ENCODE results near the gene GRIK4.
"Not testable (repeated sequence)": the region's sequence is repeated elsewhere in the genome, so short reads cannot be mapped to it uniquely, and the experiment has no call there.

Gene GRIK4

GRCh38 chr11:120974466-120974865, 462.9 kb downstream of the GRIK4 start:
- DNase-seq: no peak

GRCh38 chr11:120974965-120975364, 463.4 kb downstream of the GRIK4 start:
- no peak for DNase-seq

DNA sequence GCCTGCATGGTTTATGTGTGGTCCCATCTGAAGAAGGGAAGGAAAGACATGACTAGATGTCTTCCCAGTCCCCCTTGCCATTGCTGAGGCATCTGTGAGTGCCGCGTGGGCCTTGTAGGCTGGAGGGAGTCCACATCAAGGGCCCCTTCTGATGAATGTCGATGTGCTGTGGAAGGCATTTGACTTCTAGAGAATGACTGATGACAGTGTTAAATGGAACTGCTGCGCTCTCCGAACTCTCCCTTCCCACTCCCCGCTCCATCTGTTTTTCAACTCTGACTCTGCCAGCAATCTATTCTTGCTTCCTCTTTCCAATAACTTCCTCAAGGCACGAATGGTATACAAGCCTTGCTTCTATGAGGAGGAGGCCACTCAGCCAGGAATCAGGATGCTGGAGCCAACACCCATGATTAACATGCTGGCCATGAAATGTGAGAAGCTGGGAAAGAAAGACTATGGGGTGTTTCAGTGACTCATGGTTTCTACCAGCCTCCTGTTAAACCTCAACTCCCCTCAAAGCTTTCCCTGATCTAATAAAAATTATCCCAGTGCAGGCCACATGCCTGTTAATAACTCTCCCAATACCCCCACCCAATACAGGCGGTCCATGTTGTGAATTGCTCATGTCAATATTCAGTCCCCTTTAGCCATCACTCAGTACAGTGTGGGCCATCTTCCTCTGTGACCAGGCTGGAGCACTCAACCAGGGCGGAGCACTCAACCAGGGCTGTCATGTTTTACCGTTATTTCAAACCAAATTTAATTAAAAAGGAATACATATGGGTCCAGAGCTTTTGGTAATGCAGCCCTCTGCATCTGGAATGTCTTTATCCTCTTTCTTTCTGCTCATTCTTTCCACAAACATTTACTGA, 466.0 kb downstream of the GRIK4 start:
- DNase-seq: no peak

GRCh38 chr11:120978701-120979100, 467.2 kb downstream of the GRIK4 start:
- DNase-seq: no peak

- peak; percentile 36 to 43 for DNase-seq
These were observed 474.4 kb downstream of the GRIK4 start for GRCh38 chr11:120985718-120986569.

GRCh38 chr11:120988603-120989002, 477.1 kb downstream of the GRIK4 start:
- DNase-seq: no peak

GRCh38 chr11:120991830-120992686, 480.5 kb downstream of the GRIK4 start:
- no peak for DNase-seq

GRCh38 chr11:120994091-120994859, 482.7 kb downstream of the GRIK4 start:
- DNase-seq: no peak

- no peak for DNase-seq
These were observed 483.6 kb downstream of the GRIK4 start for GRCh38 chr11:120995184-120995583.

DNA sequence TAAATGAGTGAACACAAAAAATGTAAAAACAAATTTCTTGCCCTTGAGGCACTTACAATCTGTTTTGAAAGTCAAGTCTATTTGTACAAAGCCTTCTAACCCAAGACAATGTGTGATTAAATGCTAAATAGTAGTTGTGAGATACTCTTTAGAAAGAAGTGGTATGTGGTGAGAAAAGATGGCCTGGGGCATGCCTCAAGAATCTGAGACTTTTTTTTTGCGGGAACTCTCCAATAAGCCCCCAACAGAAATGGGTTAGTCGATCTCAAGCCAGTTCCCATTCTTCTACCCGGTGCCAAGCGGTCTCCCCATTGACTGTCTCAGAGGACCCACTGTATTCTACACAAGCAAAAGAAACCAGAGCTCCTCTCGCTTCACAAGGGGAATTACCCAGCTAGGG, 485.4 kb downstream of the GRIK4 start:
- no peak for DNase-seq

- DNase-seq: no peak
These were observed 487.0 kb downstream of the GRIK4 start for GRCh38 chr11:120998581-120998980.

DNA sequence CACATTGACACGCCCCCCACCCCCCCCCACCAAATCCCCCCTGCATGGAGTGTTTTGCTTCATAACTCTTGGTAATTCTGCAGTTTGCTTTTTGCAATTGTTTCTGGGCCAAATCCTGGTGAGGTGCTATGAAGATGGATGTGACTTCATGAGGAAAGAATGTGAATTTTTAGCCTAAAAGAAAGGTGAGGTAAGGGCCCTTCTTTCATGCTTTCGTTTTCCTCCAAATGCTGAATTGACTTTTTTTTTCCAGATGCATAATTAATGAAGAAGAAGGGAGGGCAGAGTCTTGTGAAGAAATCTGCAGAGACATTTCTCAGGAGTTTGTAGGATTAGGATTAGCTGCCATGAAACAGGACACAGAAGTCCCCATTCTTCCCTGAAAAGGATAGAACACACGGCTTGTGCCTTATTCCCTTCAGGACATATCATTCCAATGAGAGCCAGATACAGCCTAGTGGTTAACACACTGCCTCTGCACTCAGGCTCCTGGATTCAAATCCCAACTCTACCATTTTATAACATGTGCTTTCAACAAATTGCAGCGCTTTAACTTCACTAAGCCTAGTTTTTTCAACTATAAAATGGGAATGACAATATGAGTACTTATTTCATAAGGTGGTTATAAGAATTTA, 492.8 kb downstream of the GRIK4 start:
- DNase-seq: no peak

DNA sequence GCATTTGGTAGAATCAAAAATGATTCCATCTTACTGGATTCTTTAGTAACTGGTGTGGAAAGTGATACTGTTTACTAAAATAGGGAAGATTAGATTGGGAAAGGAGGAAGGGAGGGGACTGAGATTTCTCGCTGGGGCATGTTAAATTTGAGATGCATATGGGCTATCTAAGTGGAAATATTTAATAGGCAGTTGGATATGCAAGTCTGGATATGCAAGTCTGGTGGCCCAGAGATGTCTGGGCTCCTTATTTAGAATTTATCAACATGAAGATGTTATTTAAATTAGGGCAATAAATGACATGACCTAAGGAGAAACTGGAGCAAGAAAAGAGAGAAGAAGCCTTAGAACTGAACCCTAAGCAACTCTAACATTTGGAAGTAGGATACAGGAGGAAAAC, 495.4 kb downstream of the GRIK4 start:
- no peak for DNase-seq

DNA sequence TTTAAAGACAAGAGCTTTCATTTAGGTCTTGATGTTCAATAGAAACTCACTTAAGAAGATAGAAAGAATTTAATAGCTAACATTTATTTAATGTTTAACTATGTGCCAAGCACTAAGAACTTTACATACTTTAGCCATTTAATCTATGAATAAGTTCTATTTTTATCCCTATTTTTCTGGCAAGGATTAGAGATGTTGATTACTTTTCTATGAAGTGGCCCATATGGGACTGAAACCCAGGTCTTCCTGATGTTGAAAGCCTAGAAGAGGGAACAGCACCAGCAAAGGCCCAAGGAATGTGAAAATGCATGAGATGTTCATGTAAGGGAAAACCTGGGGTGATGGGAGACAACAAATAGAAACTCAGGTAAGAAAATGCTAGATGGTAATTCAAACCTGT, 497.0 kb downstream of the GRIK4 start:
- no peak for DNase-seq

GRCh38 chr11:121012091-121012490, 500.5 kb downstream of the GRIK4 start:
- no peak for DNase-seq

GRCh38 chr11:121018746-121019145, 507.2 kb downstream of the GRIK4 start:
- DNase-seq: no peak

DNA sequence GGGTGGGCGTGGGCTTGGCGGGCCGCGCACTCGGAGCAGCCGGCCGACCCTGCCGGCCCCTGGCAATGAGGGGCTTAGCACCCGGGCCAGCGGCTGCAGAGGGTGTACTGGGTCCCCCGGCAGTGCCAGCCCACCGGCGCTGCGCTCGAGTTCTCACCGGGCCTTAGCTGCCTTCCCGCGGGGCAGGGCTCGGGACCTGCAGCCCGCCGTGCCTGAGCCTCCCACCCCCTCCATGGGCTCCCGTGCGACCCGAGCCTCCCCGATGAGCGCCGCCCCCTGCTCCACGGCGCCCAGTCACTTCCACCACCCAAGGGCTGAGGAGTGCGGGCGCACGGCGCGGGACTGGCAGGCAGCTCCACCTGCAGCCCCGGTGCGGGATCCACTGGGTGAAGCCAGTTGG, 510.2 kb downstream of the GRIK4 start:
- DNase-seq: not testable (repeated sequence)

GRCh38 chr11:121023848-121024751, 512.6 kb downstream of the GRIK4 start, which contains the start of gene TBCEL:
TSS of gene TBCEL (plus strand) at chr11:121024102. CDS start at chr11:121045691, 21,589 bp downstream.
- DNase-seq: peak; percentile 83 to 88

DNA sequence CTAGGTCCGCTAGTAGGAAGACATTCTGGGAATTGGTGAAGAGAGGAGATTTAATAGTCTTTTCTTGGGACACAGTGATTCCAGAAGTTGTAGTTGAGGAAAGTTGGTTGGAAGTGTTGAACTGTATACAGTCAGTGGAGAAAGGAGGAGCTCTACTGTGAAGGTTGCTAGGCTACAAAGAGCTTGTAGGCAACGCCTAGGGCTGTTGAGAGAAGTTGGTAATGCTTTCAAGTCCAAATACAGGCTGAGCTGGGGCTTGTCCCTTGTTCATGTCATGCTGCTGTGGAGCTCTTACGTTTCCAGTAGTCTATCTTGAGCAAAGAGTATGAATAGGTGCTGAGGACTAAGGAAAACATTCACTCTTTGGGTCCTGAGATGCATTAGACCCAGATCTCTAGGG, 513.4 kb downstream of the GRIK4 start:
- no peak for DNase-seq

DNA sequence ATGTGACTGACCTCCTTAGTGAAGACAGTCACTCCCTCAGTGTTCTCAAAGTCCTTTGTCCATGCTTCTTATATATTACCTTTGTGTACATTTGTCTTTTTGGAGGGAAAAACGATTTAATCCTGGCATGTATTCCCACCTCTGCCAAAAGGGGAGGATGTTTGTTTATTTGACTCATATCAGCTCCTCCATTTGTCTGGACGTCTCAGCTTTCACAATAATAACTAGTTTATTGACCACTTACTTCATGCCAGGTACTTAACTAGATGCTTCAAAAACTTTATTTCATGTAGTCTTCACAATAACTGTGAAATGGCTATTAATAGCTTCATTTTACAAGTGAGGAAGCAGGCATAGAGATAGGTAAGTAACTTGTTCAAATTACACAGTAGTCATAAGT, 517.6 kb downstream of the GRIK4 start:
- DNase-seq: no peak
